Transverse colon (tissue), 4 donors: ENCODE data around the gene AJUBA.

Experiments used
- CTCF ChIP-seq, 5 experiments: fragments of 200-600 bp in 3 of 5; fragments of 450-650 bp in 2 of 5; sonication (generic) in 3 of 5; IDR thresholded peaks; 1 replicate in 2 of 5; 2 replicates in 3 of 5; pipeline ENCODE4 v1.5.1; 2016 to 2017; ENCODE audit warnings: antibody characterized with exemption in 5 of 5, inconsistent platforms in 3 of 5, mild to moderate bottlenecking in 2 of 5, moderate library complexity in 1 of 5
- POLR2A ChIP-seq: fragments of 450-650 bp; IDR thresholded peaks from one replicate; pipeline ENCODE4 v1.6.1; 2016; ENCODE audit warnings: antibody characterized with exemption, mild to moderate bottlenecking, moderate library complexity
- POLR2AphosphoS5 ChIP-seq, 3 donors: sonication (generic); formaldehyde crosslinking; IDR thresholded peaks; one replicate each; pipeline ENCODE4 v1.6.1; 2016; ENCODE audit warnings: antibody characterized with exemption in 3 of 3

GRCh38 chr14:22939684-22940083 is 42.7 kb downstream of the AJUBA start:
- no peak for TF ChIP-seq CTCF (IDR thresholded peaks at IDR 0.05)
- TF ChIP-seq POLR2AphosphoS5 (IDR thresholded peaks at IDR 0.05): no peak
- TF ChIP-seq POLR2A: no peak
